GM12878 (cell line): ENCODE results near the gene SGF29. TPM values are rescaled to one million over a fixed set of nuclear protein-coding genes. Genes with fewer than 3 reads are reported as not detected.

ENCODE experiments used
- KDM1A ChIP-seq: fragments of 200-600 bp; sonication (generic); IDR thresholded peaks from 2 replicates; pipeline ENCODE4 v1.6.1; 2016; ENCODE audit warnings: borderline replicate concordance
- RAD21 ChIP-seq: IDR thresholded peaks from 2 replicates; pipeline ENCODE4 v1.6.1; 2011; ENCODE audit warnings: mild to moderate bottlenecking, low read depth, low read length, moderate library complexity; ENCODE audit not compliant: insufficient read depth
- RB1 ChIP-seq: fragments of 450-650 bp; formaldehyde crosslinking; IDR thresholded peaks from 2 replicates; pipeline ENCODE4 v1.6.1; 2017; ENCODE audit warnings: mild to moderate bottlenecking, borderline replicate concordance
- WRNIP1 ChIP-seq: IDR thresholded peaks from 2 replicates; pipeline ENCODE4 v1.6.1; 2011; ENCODE audit warnings: low read depth, low read length, improper control_type of control experiment, borderline replicate concordance
- YBX1 ChIP-seq: fragments of 450-650 bp; IDR thresholded peaks from 2 replicates; pipeline ENCODE4 v1.6.1; 2016; ENCODE audit warnings: antibody characterized with exemption
- polyA plus RNA-seq, 11 experiments: library from polyadenylated mRNA; depleted of rRNA in 4 of 11; unstranded in 6 of 11; stranded (reverse) in 5 of 11; fragments of >200 nt; fragmentation: Nextera tagmentation in 4 of 11; fragmentation: Illumina TruSeq in 1 of 11; extraction: Ambion mirVana in 4 of 11; extraction: Trizol in 1 of 11; gene quantifications; 1 replicate in 1 of 11; 2 replicates in 10 of 11; pipeline versions ENCODE4 v1.2.1 to v1.2.3, GENCODE V29; 2011 to 2016; ENCODE audit warnings: inconsistent platforms in 2 of 11, missing spikeins in 2 of 11, low read depth in 1 of 11
- total RNA-seq, 4 experiments: library from RNA; depleted of rRNA in 3 of 4; stranded (reverse); fragments of >200 nt in 3 of 4; fragmentation: Illumina TruSeq in 1 of 4; extraction: Trizol in 1 of 4; gene quantifications; 2 replicates each; pipeline versions ENCODE4 v1.2.1 to v1.2.3, GENCODE V29; 2013 to 2021
- TF ChIP-seq, protein P1 (sequence below), 3 experiments: IDR thresholded peaks in 2 of 3; conservative IDR thresholded peaks in 1 of 3; 2 replicates each; pipeline ENCODE4 v1.5.1; 2011; ENCODE audit warnings: low read depth in 3 of 3, low read length in 3 of 3, mild to moderate bottlenecking in 3 of 3, control low read depth in 2 of 3, moderate library complexity in 2 of 3, inconsistent platforms in 1 of 3, mixed read lengths in 1 of 3; ENCODE audit not compliant: control insufficient read depth in 2 of 3, insufficient read depth in 1 of 3; ENCODE audit errors: extremely low read depth in 1 of 3
- TF ChIP-seq, protein P2 (sequence below): fragments of 450-650 bp; IDR thresholded peaks from 2 replicates; pipeline ENCODE4 v1.6.1; 2017; ENCODE audit warnings: borderline replicate concordance

The SGF29 gene
- total and polyA plus RNA-seq, 10 of the 15 experiments (the other 5 are each of a cell fraction or from before 2014, with no cell fraction given), result 2.2 to 20.1 (median 12.3) TPM

DNA sequence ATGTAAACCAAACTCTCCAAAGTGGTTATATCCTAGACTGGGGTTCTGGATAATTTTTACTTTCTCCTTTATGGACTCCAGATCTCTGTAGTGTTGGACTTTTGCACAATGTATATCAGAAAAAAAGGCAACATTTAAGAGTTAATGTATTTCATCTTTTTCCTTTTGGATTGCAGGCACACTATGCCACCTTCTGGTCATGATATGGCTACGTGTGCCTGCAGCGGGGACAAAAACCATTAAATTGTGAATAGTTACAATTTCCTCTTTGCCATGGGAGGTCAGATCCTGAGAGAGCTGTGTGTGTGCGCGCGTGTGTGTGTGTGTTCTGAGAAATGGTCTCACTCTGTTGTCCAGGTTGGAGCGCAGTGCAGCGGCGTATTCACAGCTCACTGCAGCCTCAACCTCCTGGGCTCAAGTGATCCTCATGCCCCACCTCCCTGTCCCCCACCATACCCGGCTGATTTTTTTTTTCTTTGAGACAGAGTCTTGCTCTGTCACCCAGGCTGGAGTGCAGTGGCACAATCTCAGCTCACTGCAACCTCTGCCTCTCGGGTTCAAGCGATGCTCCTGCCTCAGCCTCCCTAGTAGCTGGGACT, 4.3 kb upstream of the SGF29 start (continued):
- TF ChIP-seq RAD21 (peak; percentile 74), RB1 (no peak), KDM1A (no peak), YBX1 (no peak), WRNIP1 (no peak)
- TF ChIP-seq, protein P1, sequence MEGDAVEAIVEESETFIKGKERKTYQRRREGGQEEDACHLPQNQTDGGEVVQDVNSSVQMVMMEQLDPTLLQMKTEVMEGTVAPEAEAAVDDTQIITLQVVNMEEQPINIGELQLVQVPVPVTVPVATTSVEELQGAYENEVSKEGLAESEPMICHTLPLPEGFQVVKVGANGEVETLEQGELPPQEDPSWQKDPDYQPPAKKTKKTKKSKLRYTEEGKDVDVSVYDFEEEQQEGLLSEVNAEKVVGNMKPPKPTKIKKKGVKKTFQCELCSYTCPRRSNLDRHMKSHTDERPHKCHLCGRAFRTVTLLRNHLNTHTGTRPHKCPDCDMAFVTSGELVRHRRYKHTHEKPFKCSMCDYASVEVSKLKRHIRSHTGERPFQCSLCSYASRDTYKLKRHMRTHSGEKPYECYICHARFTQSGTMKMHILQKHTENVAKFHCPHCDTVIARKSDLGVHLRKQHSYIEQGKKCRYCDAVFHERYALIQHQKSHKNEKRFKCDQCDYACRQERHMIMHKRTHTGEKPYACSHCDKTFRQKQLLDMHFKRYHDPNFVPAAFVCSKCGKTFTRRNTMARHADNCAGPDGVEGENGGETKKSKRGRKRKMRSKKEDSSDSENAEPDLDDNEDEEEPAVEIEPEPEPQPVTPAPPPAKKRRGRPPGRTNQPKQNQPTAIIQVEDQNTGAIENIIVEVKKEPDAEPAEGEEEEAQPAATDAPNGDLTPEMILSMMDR (IDR thresholded peaks at IDR 0.05 in 2 of 3, conservative IDR thresholded peaks at IDR 0.05 in 1 of 3; ENCODE audit: control insufficient read depth in 2 of 3, extremely low read depth in 1 of 3, insufficient read depth in 1 of 3, low read depth in 3 of 3, low read length in 3 of 3), result peak; percentile 36 to 62 (median 52); a peak in 4 of 6 replicates
- TF ChIP-seq, protein P2, sequence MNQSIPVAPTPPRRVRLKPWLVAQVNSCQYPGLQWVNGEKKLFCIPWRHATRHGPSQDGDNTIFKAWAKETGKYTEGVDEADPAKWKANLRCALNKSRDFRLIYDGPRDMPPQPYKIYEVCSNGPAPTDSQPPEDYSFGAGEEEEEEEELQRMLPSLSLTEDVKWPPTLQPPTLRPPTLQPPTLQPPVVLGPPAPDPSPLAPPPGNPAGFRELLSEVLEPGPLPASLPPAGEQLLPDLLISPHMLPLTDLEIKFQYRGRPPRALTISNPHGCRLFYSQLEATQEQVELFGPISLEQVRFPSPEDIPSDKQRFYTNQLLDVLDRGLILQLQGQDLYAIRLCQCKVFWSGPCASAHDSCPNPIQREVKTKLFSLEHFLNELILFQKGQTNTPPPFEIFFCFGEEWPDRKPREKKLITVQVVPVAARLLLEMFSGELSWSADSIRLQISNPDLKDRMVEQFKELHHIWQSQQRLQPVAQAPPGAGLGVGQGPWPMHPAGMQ, result no peak
